ENCODE results near the gene EFCAB6. TPM values are rescaled to one million over a fixed set of nuclear protein-coding genes. Genes with fewer than 3 reads are reported as not detected.

Gene EFCAB6
- total RNA-seq, 1 donor from 2014 or later = 7.0 TPM

- DNase-seq (ENCODE audit: low spot score) = no peak
Measured at GRCh38 chr22:43750751-43751150, 61.4 kb downstream of the EFCAB6 start.

- DNase-seq (ENCODE audit: low spot score) = no peak
Measured at GRCh38 chr22:43749473-43749872, 62.6 kb downstream of the EFCAB6 start.

GRCh38 chr22:43747877-43748276 lies 64.2 kb downstream of the EFCAB6 start:
- DNase-seq (ENCODE audit: low spot score) = no peak

GRCh38 chr22:43747058-43747457 lies 65.0 kb downstream of the EFCAB6 start:
- DNase-seq (ENCODE audit: low spot score) = no peak

GRCh38 chr22:43745783-43746356 lies 66.2 kb downstream of the EFCAB6 start:
- DNase-seq (ENCODE audit: low spot score) = no peak

- no peak for DNase-seq (ENCODE audit: low spot score)
Measured at GRCh38 chr22:43745411-43745770, 66.7 kb downstream of the EFCAB6 start.

GRCh38 chr22:43744700-43745410 lies 67.2 kb downstream of the EFCAB6 start:
- no peak for DNase-seq (ENCODE audit: low spot score)

- no peak for DNase-seq (ENCODE audit: low spot score)
Measured at GRCh38 chr22:43743929-43744643, 68.0 kb downstream of the EFCAB6 start.

GRCh38 chr22:43743131-43743530 lies 69.0 kb downstream of the EFCAB6 start:
- no peak for DNase-seq (ENCODE audit: low spot score)

- DNase-seq (ENCODE audit: low spot score) = no peak
Measured at GRCh38 chr22:43742154-43742950, 69.8 kb downstream of the EFCAB6 start.

GRCh38 chr22:43740587-43741270 lies 71.4 kb downstream of the EFCAB6 start:
- peak; percentile 49 for DNase-seq (ENCODE audit: low spot score)

GRCh38 chr22:43739851-43740379 lies 72.2 kb downstream of the EFCAB6 start:
- no peak for DNase-seq (ENCODE audit: low spot score)

GRCh38 chr22:43737150-43737828 lies 74.8 kb downstream of the EFCAB6 start:
- no peak for DNase-seq (ENCODE audit: low spot score)

- DNase-seq (ENCODE audit: low spot score) = no peak
Measured at GRCh38 chr22:43736651-43737050, 75.5 kb downstream of the EFCAB6 start.

GRCh38 chr22:43734370-43735150 lies 77.5 kb downstream of the EFCAB6 start:
- DNase-seq (ENCODE audit: low spot score) = no peak

- no peak for DNase-seq (ENCODE audit: low spot score)
Measured at GRCh38 chr22:43733138-43733537, 79.0 kb downstream of the EFCAB6 start.

- DNase-seq (ENCODE audit: low spot score) = no peak
Measured at GRCh38 chr22:43731988-43732387, 80.1 kb downstream of the EFCAB6 start.

GRCh38 chr22:43726964-43727543 lies 85.1 kb downstream of the EFCAB6 start:
- DNase-seq (ENCODE audit: low spot score) = peak; percentile 22

- DNase-seq (ENCODE audit: low spot score) = peak; percentile 83
Measured at GRCh38 chr22:43726322-43726721, 85.8 kb downstream of the EFCAB6 start.
